Activated T-cell treated with anti-CD3 and anti-CD28 coated beads, Interleukin-2, amount 50 U/mL, for 1 hour (primary cell): ENCODE data around the gene NTPCR.
"Not testable (repeated sequence)": the region's sequence is repeated elsewhere in the genome, so short reads cannot be mapped to it uniquely, and the experiment has no call there.

Experiments used
- DNase-seq: peaks from one replicate; pipeline ENCODE4 v3.0.0-alpha.2; 2020

Gene NTPCR

GRCh38 chr1:232987046-232987773, 36.8 kb downstream of the NTPCR start:
- DNase-seq, result no peak

- no peak for DNase-seq
Measured at GRCh38 chr1:232987774-232988140, 37.3 kb downstream of the NTPCR start.

- DNase-seq, result no peak
Measured at GRCh38 chr1:232988572-232989040, 38.2 kb downstream of the NTPCR start.

GRCh38 chr1:232990176-232991128, 40.0 kb downstream of the NTPCR start:
- DNase-seq, result no peak

GRCh38 chr1:232991238-232991637, 40.8 kb downstream of the NTPCR start:
- no peak for DNase-seq

GRCh38 chr1:232992227-232992626, 41.8 kb downstream of the NTPCR start:
- no peak for DNase-seq

- DNase-seq, result no peak
Measured at GRCh38 chr1:232993555-232993954, 43.1 kb downstream of the NTPCR start.

GRCh38 chr1:232995189-232995588, 44.8 kb downstream of the NTPCR start:
- no peak for DNase-seq

- DNase-seq, result no peak
Measured at GRCh38 chr1:232996143-232996542, 45.7 kb downstream of the NTPCR start.

- DNase-seq, result no peak
Measured at GRCh38 chr1:232998138-232998537, 47.7 kb downstream of the NTPCR start.

- DNase-seq, result no peak
Measured at GRCh38 chr1:232998646-232999045, 48.2 kb downstream of the NTPCR start.

- no peak for DNase-seq
Measured at GRCh38 chr1:232999956-233000625, 49.7 kb downstream of the NTPCR start.

GRCh38 chr1:233003638-233004037, 53.2 kb downstream of the NTPCR start:
- not testable (repeated sequence) for DNase-seq

GRCh38 chr1:233004451-233004850, 54.0 kb downstream of the NTPCR start:
- no peak for DNase-seq

- no peak for DNase-seq
Measured at GRCh38 chr1:233005156-233005555, 54.7 kb downstream of the NTPCR start.

GRCh38 chr1:233005703-233006102, 55.3 kb downstream of the NTPCR start:
- DNase-seq, result no peak

- no peak for DNase-seq
Measured at GRCh38 chr1:233006108-233006507, 55.7 kb downstream of the NTPCR start.

- DNase-seq, result no peak
Measured at GRCh38 chr1:233006541-233006973, 56.1 kb downstream of the NTPCR start.

GRCh38 chr1:233010146-233010545, 59.7 kb downstream of the NTPCR start:
- DNase-seq, result no peak

GRCh38 chr1:233012021-233012420, 61.6 kb downstream of the NTPCR start:
- no peak for DNase-seq

GRCh38 chr1:233015965-233016364, 65.6 kb downstream of the NTPCR start:
- no peak for DNase-seq

GRCh38 chr1:233016798-233017197, 66.4 kb downstream of the NTPCR start:
- no peak for DNase-seq

GRCh38 chr1:233019083-233019482, 68.7 kb downstream of the NTPCR start:
- no peak for DNase-seq
